ENCODE measurements around the gene TAL1. TPM values are rescaled to one million over a fixed set of nuclear protein-coding genes. Genes with fewer than 3 reads are reported as not detected.

The TAL1 gene
- total and polyA plus RNA-seq, 10 of the 15 experiments (the other 5 are each of a cell fraction or from before 2014, with no cell fraction given) = 0.05 TPM; not detected in 9

DNA sequence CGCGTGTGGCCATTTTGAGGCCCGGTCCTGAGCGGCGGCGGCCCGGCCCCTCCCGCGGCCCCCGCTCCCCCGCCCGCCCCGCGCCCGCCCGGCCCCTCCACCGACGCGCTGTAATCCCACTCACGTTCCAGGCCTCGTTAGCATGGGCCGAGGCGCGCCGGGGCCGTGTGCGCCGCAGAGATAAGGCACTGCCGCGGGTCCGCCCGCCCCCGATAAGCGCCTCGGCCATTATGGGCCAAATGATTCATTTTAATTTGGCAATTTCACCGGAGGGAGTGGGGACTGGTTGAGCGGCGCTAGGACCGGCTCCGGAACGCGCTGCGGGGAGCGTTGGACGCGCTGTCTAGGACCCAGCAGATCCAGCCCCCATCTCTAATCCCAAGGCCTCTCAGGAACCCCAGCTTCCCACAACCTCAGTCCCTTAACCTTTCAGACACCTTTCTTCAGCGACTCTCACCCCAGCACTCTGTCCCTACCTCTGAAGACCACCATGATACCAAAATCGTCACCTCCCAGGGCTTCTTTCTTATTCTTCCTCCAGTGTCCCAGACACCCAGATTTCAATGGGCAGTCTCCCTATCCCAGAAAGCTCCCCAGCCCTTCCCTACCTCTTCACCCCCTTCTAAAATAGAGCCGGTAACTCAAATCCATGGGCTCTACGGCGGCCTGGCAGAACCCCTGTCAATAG lies at the start of gene TAL1 (continued):
- TF ChIP-seq, protein P1, sequence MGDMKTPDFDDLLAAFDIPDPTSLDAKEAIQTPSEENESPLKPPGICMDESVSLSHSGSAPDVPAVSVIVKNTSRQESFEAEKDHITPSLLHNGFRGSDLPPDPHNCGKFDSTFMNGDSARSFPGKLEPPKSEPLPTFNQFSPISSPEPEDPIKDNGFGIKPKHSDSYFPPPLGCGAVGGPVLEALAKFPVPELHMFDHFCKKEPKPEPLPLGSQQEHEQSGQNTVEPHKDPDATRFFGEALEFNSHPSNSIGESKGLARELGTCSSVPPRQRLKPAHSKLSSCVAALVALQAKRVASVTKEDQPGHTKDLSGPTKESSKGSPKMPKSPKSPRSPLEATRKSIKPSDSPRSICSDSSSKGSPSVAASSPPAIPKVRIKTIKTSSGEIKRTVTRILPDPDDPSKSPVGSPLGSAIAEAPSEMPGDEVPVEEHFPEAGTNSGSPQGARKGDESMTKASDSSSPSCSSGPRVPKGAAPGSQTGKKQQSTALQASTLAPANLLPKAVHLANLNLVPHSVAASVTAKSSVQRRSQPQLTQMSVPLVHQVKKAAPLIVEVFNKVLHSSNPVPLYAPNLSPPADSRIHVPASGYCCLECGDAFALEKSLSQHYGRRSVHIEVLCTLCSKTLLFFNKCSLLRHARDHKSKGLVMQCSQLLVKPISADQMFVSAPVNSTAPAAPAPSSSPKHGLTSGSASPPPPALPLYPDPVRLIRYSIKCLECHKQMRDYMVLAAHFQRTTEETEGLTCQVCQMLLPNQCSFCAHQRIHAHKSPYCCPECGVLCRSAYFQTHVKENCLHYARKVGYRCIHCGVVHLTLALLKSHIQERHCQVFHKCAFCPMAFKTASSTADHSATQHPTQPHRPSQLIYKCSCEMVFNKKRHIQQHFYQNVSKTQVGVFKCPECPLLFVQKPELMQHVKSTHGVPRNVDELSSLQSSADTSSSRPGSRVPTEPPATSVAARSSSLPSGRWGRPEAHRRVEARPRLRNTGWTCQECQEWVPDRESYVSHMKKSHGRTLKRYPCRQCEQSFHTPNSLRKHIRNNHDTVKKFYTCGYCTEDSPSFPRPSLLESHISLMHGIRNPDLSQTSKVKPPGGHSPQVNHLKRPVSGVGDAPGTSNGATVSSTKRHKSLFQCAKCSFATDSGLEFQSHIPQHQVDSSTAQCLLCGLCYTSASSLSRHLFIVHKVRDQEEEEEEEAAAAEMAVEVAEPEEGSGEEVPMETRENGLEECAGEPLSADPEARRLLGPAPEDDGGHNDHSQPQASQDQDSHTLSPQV (IDR thresholded peaks at IDR 0.05) = no peak

DNA sequence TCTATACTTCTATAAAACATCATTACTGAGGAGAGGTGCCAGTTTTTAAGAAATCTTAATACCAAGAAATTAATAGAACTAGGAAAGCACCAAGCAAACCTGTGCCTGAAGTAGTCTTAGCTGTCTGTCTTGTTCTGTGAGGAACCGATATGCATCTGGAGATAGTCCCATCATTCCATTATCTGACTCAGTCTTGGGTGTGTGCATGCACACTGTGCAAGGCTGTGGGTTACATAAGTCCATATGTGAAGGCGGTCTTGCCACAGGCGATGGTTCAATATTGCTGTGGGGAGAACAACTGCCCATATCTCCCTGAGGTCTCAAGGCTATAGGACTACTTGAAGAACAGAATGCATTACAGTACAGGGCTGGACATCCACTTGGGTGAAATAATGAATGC lies 48.1 kb upstream of the TAL1 start:
- Histone ChIP-seq H3K4me1 (ENCODE audit: control insufficient read depth, insufficient read depth, low read length) (no peaks in the 10 kb centered on the region), H3K27ac (ENCODE audit: control insufficient read depth, insufficient read depth) (no peak overlapping the region), H3K27me3 (replicated peaks in 1 of 2; ENCODE audit: control insufficient read depth in 2 of 2, insufficient read depth in 2 of 2, low read length in 1 of 2) (no peaks in the 10 kb centered on the region), H3K36me3 (ENCODE audit: control insufficient read depth in 2 of 2, insufficient read depth in 2 of 2, low read length in 1 of 2) (peaks cover 5 to 17% of the 10 kb centered on the region in 2 experiments), H3K4me2 (ENCODE audit: control insufficient read depth, insufficient read depth) (no peak overlapping the region), H3K79me2 (ENCODE audit: control insufficient read depth, insufficient read depth, low read length) (peaks cover 2% of the 10 kb centered on the region), H2AFZ (ENCODE audit: control insufficient read depth, low read depth, low read length) (no peak overlapping the region), H4K20me1 (ENCODE audit: control insufficient read depth, insufficient read depth) (no peaks in the 10 kb centered on the region), H3K4me3 (no peak overlapping the region), H3K9ac (ENCODE audit: control insufficient read depth, insufficient read depth, low read length) (no peak overlapping the region), H3K9me3 (replicated peaks; ENCODE audit: control insufficient read depth, insufficient read depth, low read length) (no peaks in the 10 kb centered on the region)
- intact Hi-C loops (cut with micrococcal nuclease; ENCODE audit: unreplicated experiment) = no loop called here
- SMC1A ChIA-PET (ENCODE audit: uncharacterized antibody, unreplicated experiment) = no interaction called here
- RAD21 ChIA-PET (ENCODE audit: unreplicated experiment) = no interaction called here
- CTCF ChIA-PET = interaction anchor here (1.3 kb wide), 1 partner anchor 18 kb away, joined by 3 read pairs; no protein-coding TSS in a partner anchor
- POLR2A ChIA-PET = no interaction called here
- FAIRE-seq (no peak), DNase-seq (ENCODE audit: low read depth, low spot score) (no peak), ATAC-seq (no peak)
- no TSS peak for BruUV-seq (replicated peaks)
- in situ Hi-C loops (cut with MboI) = no loop called here
- WGBS (ENCODE audit: insufficient coverage, insufficient replicate concordance, low lambda C conversion rate, missing lambda C conversion rate) = 100% methylated on average over 3 of the region's 3 CpGs
- TF ChIP-seq, protein P1 (IDR thresholded peaks at IDR 0.05) = no peak
- no peak for TF ChIP-seq SMAD1 (IDR thresholded peaks at IDR 0.05; ENCODE audit: low read depth, partially characterized antibody)
- TF ChIP-seq, protein P2, sequence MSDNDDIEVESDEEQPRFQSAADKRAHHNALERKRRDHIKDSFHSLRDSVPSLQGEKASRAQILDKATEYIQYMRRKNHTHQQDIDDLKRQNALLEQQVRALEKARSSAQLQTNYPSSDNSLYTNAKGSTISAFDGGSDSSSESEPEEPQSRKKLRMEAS (IDR thresholded peaks at IDR 0.05; ENCODE audit: low read depth, low read length) = no peak
- TF ChIP-seq, protein P3, sequence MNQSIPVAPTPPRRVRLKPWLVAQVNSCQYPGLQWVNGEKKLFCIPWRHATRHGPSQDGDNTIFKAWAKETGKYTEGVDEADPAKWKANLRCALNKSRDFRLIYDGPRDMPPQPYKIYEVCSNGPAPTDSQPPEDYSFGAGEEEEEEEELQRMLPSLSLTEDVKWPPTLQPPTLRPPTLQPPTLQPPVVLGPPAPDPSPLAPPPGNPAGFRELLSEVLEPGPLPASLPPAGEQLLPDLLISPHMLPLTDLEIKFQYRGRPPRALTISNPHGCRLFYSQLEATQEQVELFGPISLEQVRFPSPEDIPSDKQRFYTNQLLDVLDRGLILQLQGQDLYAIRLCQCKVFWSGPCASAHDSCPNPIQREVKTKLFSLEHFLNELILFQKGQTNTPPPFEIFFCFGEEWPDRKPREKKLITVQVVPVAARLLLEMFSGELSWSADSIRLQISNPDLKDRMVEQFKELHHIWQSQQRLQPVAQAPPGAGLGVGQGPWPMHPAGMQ (IDR thresholded peaks at IDR 0.05; ENCODE audit: borderline replicate concordance) = no peak
- TF ChIP-seq, protein P4, sequence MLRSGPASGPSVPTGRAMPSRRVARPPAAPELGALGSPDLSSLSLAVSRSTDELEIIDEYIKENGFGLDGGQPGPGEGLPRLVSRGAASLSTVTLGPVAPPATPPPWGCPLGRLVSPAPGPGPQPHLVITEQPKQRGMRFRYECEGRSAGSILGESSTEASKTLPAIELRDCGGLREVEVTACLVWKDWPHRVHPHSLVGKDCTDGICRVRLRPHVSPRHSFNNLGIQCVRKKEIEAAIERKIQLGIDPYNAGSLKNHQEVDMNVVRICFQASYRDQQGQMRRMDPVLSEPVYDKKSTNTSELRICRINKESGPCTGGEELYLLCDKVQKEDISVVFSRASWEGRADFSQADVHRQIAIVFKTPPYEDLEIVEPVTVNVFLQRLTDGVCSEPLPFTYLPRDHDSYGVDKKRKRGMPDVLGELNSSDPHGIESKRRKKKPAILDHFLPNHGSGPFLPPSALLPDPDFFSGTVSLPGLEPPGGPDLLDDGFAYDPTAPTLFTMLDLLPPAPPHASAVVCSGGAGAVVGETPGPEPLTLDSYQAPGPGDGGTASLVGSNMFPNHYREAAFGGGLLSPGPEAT (IDR thresholded peaks at IDR 0.05; ENCODE audit: low read depth) = no peak
- no peak for TF ChIP-seq SIN3A (IDR thresholded peaks at IDR 0.05; ENCODE audit: low read depth, low read length)
- TF ChIP-seq FOXK2 (IDR thresholded peaks at IDR 0.05) = no peak
- TF ChIP-seq KAT2A (conservative IDR thresholded peaks at IDR 0.05; ENCODE audit: control insufficient read depth, low read depth, low read length) = no peak
- no peak for TF ChIP-seq MTA2 (IDR thresholded peaks at IDR 0.05; ENCODE audit: low read depth)

All from GM12878 (cell line).